OCI-M2 (cell line): ENCODE data around the gene LPIN2.
"Not testable (repeated sequence)": the region's sequence is repeated elsewhere in the genome, so short reads cannot be mapped to it uniquely, and the experiment has no call there.

Source experiments
- DNase-seq: peaks from one replicate; lab custom pipeline; 2025; ENCODE audit not compliant: unreplicated experiment; lab: John Stamatoyannopoulos, UW

Gene LPIN2

GRCh38 chr18:3013024-3013804 is at the start of gene LPIN2:
Gene LPIN2, minus strand, starts transcription at chr18:3013144. Its CDS starts 52,304 bp downstream, at chr18:2960840.
- DNase-seq, result peak; percentile 47

GRCh38 chr18:3061581-3062312 is 48.8 kb upstream of the LPIN2 start:
- DNase-seq, result no peak

GRCh38 chr18:3060667-3061580 is 48.0 kb upstream of the LPIN2 start:
- DNase-seq, result no peak

- no peak for DNase-seq
These were observed 46.3 kb upstream of the LPIN2 start for GRCh38 chr18:3059272-3059671.

GRCh38 chr18:3058328-3059191 is 45.6 kb upstream of the LPIN2 start:
- DNase-seq, result no peak

DNA sequence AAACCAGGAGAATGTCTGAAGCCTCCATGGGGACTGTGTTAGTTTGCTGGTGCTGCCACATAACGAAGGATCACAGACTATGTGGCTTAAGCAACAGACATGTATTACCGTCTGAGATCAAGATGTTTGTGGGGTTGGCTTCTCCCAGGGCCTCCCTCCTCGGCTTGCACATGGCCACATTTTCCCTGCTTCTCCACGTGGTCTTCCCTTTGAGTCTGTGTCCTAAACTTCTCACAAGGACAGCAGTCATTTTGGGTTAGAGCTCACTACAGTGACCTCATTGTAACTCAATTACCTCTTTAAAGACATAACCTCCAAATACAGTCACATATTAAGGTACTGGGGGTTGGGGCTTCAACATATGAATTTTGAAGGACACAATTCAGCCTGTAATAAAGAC is 44.6 kb upstream of the LPIN2 start:
- DNase-seq, result no peak

GRCh38 chr18:3056311-3056710 is 43.4 kb upstream of the LPIN2 start:
- no peak for DNase-seq

DNA sequence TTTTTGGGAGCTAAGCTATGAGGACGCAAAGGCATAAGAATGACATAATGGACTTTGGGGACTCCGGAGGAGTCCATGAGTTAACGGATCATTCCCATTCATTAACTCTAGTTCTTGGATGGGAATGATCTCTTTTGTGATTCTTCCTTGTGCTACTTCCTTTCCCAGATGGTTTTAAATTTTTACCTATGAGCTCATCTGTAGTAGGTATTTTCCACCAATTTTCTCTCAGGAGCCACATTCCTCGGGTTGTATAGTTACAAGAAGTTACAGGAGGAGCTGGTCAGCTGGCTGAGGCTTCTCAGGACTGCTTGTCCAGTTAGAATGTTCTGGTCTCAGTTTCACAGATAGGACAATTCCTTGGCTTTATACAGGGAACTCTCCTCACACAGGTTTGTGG is 42.9 kb upstream of the LPIN2 start:
- DNase-seq, result no peak

DNA sequence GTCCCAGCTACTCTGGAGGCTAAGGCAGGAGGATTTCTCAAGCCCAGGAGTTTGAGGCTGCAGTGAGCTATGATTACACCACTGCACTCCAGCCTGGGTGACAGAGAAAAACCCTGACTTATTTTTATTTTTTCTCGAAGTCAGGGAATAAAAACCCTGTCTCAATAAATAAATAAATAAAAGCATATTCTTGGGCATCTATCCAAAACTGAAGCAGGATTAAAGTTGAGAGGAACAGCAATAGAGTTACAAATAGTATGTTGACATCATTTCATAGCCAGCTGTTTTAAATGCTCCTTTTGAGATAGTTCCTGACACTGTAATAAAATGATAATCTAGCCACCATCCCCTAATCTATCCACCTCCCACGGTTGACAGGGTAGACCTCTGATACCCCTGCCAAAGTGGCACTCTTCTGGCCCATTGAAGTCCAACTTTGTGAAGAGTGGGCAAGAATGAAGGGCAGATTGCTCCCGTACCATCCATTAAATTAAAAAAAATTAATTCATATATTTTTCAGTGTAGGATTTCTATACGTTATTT is 42.3 kb upstream of the LPIN2 start:
- DNase-seq, result no peak

DNA sequence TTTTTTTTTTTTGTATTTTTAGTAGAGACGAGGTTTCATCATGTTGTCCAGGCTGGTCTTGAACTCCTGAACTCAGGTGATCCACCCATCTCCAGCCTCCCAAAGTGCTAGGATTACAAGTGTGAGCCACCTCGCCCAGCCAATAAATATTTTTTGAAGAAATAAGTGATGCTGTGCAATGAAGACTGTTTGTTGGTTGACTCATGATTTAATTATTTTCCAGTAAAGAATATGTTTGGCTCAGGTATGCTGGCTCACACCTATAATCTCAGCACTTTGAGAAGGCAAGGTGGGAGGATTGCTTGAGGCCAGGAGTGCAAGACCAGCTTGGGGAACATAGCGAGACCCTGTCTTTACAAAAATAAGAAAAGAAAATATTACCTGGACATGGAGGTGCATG is 41.8 kb upstream of the LPIN2 start:
- DNase-seq, result no peak

GRCh38 chr18:3054214-3054613 is 41.3 kb upstream of the LPIN2 start:
- no peak for DNase-seq

- DNase-seq, result no peak
These were observed 40.1 kb upstream of the LPIN2 start for GRCh38 chr18:3053081-3053480.

DNA sequence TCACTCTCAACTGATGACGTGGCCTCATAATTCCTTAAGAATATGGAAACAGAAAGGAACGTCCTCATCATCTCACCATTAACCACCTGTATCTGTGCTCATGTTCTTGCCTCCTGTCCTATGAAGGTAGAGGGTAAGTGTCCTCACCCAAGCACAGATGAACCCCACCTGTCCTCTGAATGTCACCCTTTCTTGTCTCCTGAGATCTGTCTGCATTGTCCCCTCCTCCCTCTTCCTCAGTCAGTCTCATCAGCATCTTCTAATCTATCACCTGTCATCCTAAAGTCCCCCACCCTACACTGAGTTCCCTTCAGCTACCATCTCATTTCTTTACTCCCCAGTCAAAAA is 39.4 kb upstream of the LPIN2 start:
- no peak for DNase-seq

DNA sequence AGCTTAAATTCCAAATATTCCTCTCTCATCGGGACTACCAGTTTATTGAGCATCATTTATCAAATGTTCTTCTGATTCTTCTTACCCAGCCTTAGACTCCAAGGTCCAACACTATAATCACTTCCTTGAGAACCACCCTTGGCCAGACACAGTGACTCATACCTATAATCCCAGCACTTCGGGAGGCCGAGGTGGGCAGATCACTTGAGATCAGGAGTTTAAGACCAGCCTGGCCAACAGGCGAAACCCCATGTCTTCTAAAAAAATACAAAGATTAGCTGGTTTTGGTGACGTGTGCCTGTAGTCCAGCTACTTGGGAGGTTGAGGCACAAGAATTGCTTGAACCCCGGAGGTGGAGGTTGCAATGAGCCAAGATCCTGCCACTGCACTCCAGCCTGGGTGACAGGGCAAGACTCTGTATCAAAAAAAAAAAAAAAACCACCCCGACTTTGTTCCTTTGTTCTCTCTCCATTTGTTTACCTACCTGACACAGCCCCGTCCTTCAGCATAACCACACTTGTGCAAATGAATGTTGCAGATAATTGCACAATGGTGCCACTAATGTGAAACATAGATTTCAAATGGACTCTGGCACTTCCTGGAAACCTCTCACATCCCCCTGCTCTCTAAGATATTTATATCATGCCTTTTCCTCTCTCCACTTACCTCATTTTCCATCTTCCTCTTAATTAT is 38.9 kb upstream of the LPIN2 start:
- no peak for DNase-seq

DNA sequence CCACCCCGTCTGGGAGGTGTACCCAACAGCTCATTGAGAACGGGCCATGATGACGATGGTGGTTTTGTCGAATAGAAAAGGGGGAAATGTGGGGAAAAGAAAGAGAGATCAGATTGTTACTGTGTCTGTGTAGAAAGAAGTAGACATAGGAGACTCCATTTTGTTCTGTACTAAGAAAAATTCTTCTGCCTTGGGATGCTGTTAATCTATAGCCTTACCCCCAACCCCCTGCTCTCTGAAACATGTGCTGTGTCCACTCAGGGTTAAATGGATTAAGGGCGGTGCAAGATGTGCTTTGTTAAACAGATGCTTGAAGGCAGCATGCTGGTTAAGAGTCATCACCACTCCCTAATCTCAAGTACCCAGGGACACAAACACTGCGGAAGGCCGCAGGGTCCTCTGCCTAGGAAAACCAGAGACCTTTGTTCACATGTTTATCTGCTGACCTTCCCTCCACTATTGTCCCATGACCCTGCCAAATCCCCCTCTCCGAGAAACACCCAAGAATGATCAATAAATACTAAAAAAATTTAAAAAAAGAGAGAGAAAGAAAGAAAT is 37.0 kb upstream of the LPIN2 start:
- DNase-seq, result not testable (repeated sequence)

DNA sequence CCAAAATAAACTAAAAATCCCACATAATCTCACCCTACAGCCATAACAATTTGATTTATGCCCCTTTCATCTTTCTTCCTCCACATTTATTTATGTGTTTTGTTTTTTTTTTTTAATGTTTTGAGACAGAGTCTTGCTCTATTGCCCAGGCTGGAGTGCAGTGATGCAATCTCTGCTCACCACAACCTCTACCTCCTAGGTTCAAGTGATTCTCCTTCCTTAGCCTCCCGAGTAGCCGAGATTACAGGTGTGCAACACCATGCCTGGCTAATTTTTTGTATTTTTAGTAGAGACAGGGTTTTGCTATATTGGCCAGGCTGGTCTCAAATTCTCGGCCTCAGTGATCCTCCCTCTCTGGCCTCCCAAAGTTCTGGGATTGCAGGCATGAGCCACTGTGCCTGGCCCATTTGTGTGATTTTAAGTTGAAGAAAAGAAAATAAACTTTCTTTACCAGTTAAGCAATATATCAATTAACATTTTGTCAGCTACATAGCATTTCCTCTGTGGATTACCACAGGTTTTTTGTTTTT is 35.9 kb upstream of the LPIN2 start:
- no peak for DNase-seq

- no peak for DNase-seq
These were observed 35.2 kb upstream of the LPIN2 start for GRCh38 chr18:3048121-3048520.

DNA sequence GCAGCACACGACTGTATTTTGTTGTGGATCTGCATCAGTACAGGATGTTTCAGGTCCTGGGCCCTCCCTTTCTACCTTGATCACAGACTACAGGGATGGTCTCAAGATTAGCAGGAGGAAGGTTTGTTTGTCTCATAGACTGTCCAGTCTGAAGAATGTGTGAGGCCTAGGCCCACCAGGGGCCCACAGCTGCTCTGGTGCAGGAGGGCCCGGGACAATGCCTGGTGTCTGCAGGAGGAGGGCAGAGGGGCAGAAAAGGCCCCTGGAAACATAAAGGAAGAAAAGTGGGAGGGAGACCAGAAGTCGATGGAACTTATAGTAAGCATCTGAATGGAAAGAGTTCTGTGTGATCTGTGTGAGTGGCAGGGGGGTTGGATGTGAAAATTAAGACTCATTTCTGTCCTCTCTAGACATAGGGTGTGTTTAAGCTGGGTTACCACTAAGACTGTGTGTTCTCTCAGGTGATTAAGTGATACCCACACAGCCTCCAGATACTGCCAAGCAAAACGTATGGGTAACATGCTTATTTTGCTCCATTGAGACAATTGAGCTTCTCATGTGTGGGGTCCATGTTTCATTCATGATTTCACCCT is 33.4 kb upstream of the LPIN2 start:
- no peak for DNase-seq
